ENCODE results near the gene RNF111.

GRCh38 chr15:58947179-58947578, 40.3 kb upstream of the RNF111 start:
- TF ChIP-seq, protein P1, sequence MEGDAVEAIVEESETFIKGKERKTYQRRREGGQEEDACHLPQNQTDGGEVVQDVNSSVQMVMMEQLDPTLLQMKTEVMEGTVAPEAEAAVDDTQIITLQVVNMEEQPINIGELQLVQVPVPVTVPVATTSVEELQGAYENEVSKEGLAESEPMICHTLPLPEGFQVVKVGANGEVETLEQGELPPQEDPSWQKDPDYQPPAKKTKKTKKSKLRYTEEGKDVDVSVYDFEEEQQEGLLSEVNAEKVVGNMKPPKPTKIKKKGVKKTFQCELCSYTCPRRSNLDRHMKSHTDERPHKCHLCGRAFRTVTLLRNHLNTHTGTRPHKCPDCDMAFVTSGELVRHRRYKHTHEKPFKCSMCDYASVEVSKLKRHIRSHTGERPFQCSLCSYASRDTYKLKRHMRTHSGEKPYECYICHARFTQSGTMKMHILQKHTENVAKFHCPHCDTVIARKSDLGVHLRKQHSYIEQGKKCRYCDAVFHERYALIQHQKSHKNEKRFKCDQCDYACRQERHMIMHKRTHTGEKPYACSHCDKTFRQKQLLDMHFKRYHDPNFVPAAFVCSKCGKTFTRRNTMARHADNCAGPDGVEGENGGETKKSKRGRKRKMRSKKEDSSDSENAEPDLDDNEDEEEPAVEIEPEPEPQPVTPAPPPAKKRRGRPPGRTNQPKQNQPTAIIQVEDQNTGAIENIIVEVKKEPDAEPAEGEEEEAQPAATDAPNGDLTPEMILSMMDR (IDR thresholded peaks at IDR 0.05), result no peak
- no peak for TF ChIP-seq POLR2A (IDR thresholded peaks at IDR 0.05)
